Measurements from ENCODE around the gene ARHGEF11. TPM values are rescaled to one million over a fixed set of nuclear protein-coding genes. Genes with fewer than 3 reads are reported as not detected.

ARHGEF11 gene
- total RNA-seq, 1 donor from 2014 or later, result 43.7 TPM

DNA sequence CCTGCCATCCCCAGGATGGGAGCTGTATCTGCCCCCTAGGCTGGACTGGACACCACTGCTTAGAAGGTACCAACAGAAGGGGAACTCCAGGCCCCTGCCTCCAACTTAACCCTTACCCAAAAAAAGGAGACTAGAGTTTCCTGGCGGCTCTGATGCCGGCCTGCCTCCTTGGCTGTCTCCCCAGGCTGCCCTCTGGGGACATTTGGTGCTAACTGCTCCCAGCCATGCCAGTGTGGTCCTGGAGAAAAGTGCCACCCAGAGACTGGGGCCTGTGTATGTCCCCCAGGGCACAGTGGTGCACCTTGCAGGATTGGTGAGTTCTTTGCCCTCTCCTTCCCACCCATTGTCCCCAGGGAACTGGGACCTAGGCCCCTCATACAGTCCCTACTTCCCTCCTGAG is 133.2 kb downstream of the ARHGEF11 start:
- H3K4me1 Mint-ChIP-seq (ENCODE audit: unreplicated experiment), result peaks cover 5% of the 10 kb centered on the region
- no peaks in the 10 kb centered on the region for H3K9me3 Mint-ChIP-seq
- no peak for DNase-seq (ENCODE audit: extremely low spot score, unreplicated experiment)

DNA sequence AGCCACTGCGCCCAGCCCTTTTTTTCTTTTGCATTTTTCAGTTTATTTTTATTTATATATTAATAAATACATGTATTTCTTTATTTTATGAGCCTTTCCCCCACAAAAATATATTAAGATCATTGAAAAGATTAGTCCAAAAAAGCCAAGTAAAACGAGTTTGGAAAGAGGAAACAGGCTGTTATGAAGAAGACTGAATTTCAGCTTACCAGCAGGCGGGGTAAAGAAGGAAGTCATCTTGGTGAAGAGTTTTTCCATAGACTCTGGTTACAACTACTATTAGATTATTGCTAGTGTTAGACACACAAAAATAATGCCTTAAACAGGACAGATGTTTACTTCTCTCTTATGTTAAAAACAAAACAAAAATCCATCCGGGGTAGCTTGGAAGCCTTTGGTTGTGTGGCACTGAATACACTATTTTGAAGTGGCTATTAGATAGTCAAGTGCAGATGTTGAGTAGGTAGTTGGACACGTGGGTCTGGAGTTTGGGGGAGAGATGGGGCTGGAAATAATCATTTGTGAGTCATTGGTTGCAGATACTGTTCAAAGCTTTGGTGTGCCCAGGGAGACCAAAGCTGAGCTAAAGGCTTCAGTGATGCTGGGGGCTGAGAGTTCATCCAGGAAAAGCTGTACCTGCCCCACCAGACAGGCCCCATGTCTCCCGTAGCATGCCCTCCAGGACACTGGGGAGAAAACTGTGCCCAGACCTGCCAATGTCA is 133.8 kb downstream of the ARHGEF11 start:
- Mint-ChIP-seq H3K27ac (no peak overlapping the region), H3K36me3 (peaks cover 3% of the 10 kb centered on the region), H3K27me3 (peaks cover 32% of the 10 kb centered on the region), H3K4me3 (no peak overlapping the region), H3K9me3 (no peaks in the 10 kb centered on the region), H3K4me1 (ENCODE audit: unreplicated experiment) (peaks cover 9% of the 10 kb centered on the region)
- TF ChIP-seq, protein P1, sequence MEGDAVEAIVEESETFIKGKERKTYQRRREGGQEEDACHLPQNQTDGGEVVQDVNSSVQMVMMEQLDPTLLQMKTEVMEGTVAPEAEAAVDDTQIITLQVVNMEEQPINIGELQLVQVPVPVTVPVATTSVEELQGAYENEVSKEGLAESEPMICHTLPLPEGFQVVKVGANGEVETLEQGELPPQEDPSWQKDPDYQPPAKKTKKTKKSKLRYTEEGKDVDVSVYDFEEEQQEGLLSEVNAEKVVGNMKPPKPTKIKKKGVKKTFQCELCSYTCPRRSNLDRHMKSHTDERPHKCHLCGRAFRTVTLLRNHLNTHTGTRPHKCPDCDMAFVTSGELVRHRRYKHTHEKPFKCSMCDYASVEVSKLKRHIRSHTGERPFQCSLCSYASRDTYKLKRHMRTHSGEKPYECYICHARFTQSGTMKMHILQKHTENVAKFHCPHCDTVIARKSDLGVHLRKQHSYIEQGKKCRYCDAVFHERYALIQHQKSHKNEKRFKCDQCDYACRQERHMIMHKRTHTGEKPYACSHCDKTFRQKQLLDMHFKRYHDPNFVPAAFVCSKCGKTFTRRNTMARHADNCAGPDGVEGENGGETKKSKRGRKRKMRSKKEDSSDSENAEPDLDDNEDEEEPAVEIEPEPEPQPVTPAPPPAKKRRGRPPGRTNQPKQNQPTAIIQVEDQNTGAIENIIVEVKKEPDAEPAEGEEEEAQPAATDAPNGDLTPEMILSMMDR (conservative IDR thresholded peaks at IDR 0.05), result no peak
- no peak for DNase-seq (ENCODE audit: extremely low spot score, unreplicated experiment)

More for the DNA sequence above, 133.2 kb downstream of the ARHGEF11 start:
- TF ChIP-seq, protein P1 (conservative IDR thresholded peaks at IDR 0.05), result no peak
- Mint-ChIP-seq H3K27me3 (peaks cover 28% of the 10 kb centered on the region), H3K36me3 (peaks cover 3% of the 10 kb centered on the region), H3K4me3 (no peak overlapping the region), H3K27ac (no peak overlapping the region)

DNA sequence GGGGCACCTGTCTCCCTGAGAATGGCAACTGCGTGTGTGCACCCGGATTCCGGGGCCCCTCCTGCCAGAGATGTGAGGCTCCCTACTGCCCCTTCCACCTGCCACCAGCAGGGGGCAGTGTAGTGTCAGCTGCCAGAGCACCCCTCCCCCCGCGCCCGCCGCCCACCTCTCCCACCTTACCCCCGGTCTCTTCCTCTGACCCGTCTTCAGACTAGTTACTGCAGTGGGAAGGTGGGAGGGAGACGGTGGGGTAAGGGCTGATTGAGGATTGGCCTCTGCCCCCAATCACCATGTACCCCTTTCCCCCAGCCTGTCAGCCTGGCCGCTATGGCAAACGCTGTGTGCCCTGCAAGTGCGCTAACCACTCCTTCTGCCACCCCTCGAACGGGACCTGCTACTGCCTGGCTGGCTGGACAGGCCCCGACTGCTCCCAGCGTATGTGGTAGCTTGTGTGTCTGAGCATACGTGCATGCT is 135.2 kb downstream of the ARHGEF11 start:
- Mint-ChIP-seq H3K4me1 (ENCODE audit: unreplicated experiment) (peaks cover 9% of the 10 kb centered on the region), H3K27ac (no peak overlapping the region), H3K9me3 (no peaks in the 10 kb centered on the region), H3K27me3 (peaks cover 34% of the 10 kb centered on the region), H3K4me3 (no peak overlapping the region), H3K36me3 (no peaks in the 10 kb centered on the region)
- no peak for DNase-seq (ENCODE audit: extremely low spot score, unreplicated experiment)
- TF ChIP-seq, protein P1 (conservative IDR thresholded peaks at IDR 0.05), result peak; percentile 91

DNA sequence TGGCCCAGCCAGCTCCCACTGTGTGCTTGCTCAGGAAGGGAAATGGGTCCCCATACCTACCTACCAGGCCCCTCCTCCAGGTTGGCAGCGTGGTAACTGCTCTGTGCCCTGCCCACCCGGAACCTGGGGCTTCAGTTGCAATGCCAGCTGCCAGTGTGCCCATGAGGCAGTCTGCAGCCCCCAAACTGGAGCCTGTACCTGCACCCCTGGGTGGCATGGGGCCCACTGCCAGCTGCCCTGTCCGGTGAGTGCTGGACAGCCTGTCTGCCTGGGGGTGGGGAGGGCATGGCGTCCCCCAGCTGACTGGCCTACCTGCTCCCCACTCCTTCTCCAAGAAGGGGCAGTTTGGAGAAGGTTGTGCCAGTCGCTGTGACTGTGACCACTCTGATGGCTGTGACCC is 135.9 kb downstream of the ARHGEF11 start:
- H3K9me3 Mint-ChIP-seq, result no peaks in the 10 kb centered on the region
- TF ChIP-seq, protein P1 (conservative IDR thresholded peaks at IDR 0.05), result no peak
- H3K4me1 Mint-ChIP-seq (ENCODE audit: unreplicated experiment), result peaks cover 9% of the 10 kb centered on the region
- no peaks in the 10 kb centered on the region for H3K36me3 Mint-ChIP-seq
- no peak overlapping the region for H3K4me3 Mint-ChIP-seq
- no peak for DNase-seq (ENCODE audit: extremely low spot score, unreplicated experiment)
- H3K27me3 Mint-ChIP-seq, result peaks cover 33% of the 10 kb centered on the region
- no peak overlapping the region for H3K27ac Mint-ChIP-seq

DNA sequence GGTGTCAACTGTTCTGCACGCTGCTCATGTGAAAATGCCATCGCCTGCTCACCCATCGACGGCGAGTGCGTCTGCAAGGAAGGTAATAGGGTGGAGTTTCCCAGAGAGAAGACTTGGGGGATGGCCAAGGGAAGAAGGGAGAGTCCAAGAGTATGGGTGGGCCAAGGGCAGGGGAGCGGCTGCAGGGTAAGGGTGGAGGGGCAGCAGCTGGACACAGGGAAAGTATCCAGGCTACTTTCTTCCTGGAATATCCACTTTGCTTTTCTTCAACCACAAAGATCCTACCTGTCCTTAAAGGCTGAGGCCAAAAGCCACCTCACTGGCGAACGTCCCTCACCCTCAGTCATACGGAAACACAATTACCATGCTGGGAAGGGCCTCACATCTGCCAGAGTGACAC is 136.6 kb downstream of the ARHGEF11 start:
- Mint-ChIP-seq H3K36me3 (no peaks in the 10 kb centered on the region), H3K4me1 (ENCODE audit: unreplicated experiment) (peaks cover 12% of the 10 kb centered on the region), H3K4me3 (no peak overlapping the region), H3K27ac (no peak overlapping the region), H3K27me3 (peaks cover 31% of the 10 kb centered on the region), H3K9me3 (no peaks in the 10 kb centered on the region)
- TF ChIP-seq, protein P1 (conservative IDR thresholded peaks at IDR 0.05), result no peak
- DNase-seq (ENCODE audit: extremely low spot score, unreplicated experiment), result no peak
